SJSA1 (cell line): Measurements from ENCODE around the gene ESYT2. TPM values are rescaled to one million over a fixed set of nuclear protein-coding genes. Genes with fewer than 3 reads are reported as not detected.
A peak's percentile ranks its signal among the peaks of the same experiment; 100 is the strongest.

ENCODE experiments used
- DNase-seq, 2 experiments: peaks; one replicate each; pipeline ENCODE4 v3.0.0-alpha.2; 2015 to 2020; ENCODE audit warnings: low spot score in 2 of 2, low read depth in 1 of 2
- H3K27ac ChIP-seq: fragments of 250-450 bp; sonication (Bioruptor Pico); 2 replicates; pipeline ENCODE4 v1.5.1; 2020; ENCODE audit warnings: mild to moderate bottlenecking, moderate library complexity
- H3K27me3 ChIP-seq: fragments of 250-450 bp; sonication (Bioruptor Pico); replicated peaks from 2 replicates; pipeline ENCODE4 v1.5.1; 2020; ENCODE audit warnings: mild to moderate bottlenecking, moderate library complexity
- H3K36me3 ChIP-seq: fragments of 250-450 bp; sonication (Bioruptor Pico); 2 replicates; pipeline ENCODE4 v1.5.1; 2020; ENCODE audit warnings: mild to moderate bottlenecking
- H3K4me1 ChIP-seq: fragments of 250-450 bp; sonication (Bioruptor Pico); replicated peaks from 2 replicates; pipeline ENCODE4 v1.6.1; 2021; ENCODE audit warnings: mild to moderate bottlenecking
- H3K4me3 ChIP-seq: fragments of 250-450 bp; sonication (Bioruptor Pico); 2 replicates; pipeline ENCODE4 v1.5.1; 2020; ENCODE audit warnings: mild to moderate bottlenecking
- H3K9me3 ChIP-seq: fragments of 250-450 bp; sonication (Bioruptor Pico); replicated peaks from 2 replicates; pipeline ENCODE4 v1.5.1; 2020; ENCODE audit warnings: mild to moderate bottlenecking
- total RNA-seq: library from RNA; depleted of rRNA; stranded (reverse); fragments of >200 nt; shearing (Covaris generic); gene quantifications from 2 replicates; pipeline ENCODE4 v1.2.3, GENCODE V29; 2014; rRNA removed

Gene ESYT2
- total RNA-seq, 1 experiment from 2014 or later: 89.6 TPM

DNA sequence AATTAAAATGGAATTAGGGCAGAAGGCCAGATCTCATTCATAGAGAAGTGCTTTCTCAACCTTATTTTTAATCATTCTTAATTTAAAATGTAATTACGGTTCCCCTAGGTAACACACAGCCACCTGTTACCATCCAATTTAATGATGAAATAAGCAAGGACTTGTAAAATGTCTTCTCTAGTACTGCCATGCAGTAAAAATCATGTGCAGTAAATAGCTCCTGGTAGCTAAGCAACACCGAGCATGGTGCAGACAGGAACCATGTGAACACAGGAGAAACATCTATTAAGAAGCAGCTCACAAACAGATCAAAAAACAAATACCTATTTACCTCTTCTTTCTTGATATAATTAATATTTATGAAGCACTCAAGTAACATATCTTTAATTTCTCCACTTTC is 139.8 kb downstream of the ESYT2 start:
- Histone ChIP-seq H3K27me3 (no peaks in the 10 kb centered on the region), H3K4me3 (no peak overlapping the region), H3K9me3 (no peaks in the 10 kb centered on the region), H3K27ac (no peak overlapping the region), H3K4me1 (peaks cover 14% of the 10 kb centered on the region), H3K36me3 (peaks cover 96% of the 10 kb centered on the region)
- no peak for DNase-seq

GRCh38 chr7:158687406-158687805 is 141.9 kb downstream of the ESYT2 start:
- Histone ChIP-seq H3K27ac (no peak overlapping the region), H3K27me3 (no peaks in the 10 kb centered on the region), H3K36me3 (peaks cover 91% of the 10 kb centered on the region), H3K4me3 (no peak overlapping the region), H3K4me1 (peaks cover 33% of the 10 kb centered on the region), H3K9me3 (no peaks in the 10 kb centered on the region)
- DNase-seq: no peak

GRCh38 chr7:158685693-158686092 is 143.6 kb downstream of the ESYT2 start:
- H3K36me3 ChIP-seq: peaks cover 84% of the 10 kb centered on the region
- H3K27ac ChIP-seq: no peak overlapping the region
- H3K9me3 ChIP-seq: no peaks in the 10 kb centered on the region
- no peak overlapping the region for H3K4me3 ChIP-seq
- no peaks in the 10 kb centered on the region for H3K27me3 ChIP-seq
- H3K4me1 ChIP-seq: peaks cover 50% of the 10 kb centered on the region
- no peak for DNase-seq

DNA sequence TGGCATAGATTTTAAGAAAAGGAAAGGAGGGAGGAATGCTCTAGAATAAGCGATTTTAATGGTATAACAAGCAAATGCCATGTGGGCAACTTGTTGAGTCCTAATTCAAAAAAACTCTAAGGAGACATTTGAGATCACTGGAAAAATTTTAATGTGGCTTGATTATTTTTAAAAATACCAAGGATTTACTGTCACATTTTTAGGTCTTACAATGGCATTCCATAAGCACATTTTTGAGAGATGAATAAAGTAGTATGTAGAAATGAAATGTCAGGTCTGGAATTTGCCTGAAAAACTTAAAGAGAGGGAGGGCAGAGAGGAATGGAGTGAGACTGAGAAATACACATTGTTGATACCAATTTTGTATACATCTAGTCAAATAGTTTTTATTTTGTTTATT is 145.0 kb downstream of the ESYT2 start:
- Histone ChIP-seq H3K4me1 (peaks cover 59% of the 10 kb centered on the region), H3K27ac (peak overlapping the region; percentile 86), H3K4me3 (no peak overlapping the region), H3K9me3 (no peaks in the 10 kb centered on the region), H3K27me3 (no peaks in the 10 kb centered on the region), H3K36me3 (peaks cover 84% of the 10 kb centered on the region)
- peak in 1 of 2 experiments; percentile 86 for DNase-seq

GRCh38 chr7:158683541-158683940 is 145.8 kb downstream of the ESYT2 start:
- peaks cover 59% of the 10 kb centered on the region for H3K4me1 ChIP-seq
- no peaks in the 10 kb centered on the region for H3K9me3 ChIP-seq
- H3K27me3 ChIP-seq: no peaks in the 10 kb centered on the region
- H3K36me3 ChIP-seq: peaks cover 82% of the 10 kb centered on the region
- DNase-seq: peak in 1 of 2 experiments; percentile 60
- H3K27ac ChIP-seq: peak overlapping the region; percentile 86
- H3K4me3 ChIP-seq: no peak overlapping the region

GRCh38 chr7:158682456-158682855 is 146.9 kb downstream of the ESYT2 start:
- DNase-seq: no peak
- Histone ChIP-seq H3K27ac (peak overlapping the region; percentile 86), H3K4me3 (no peak overlapping the region), H3K36me3 (peaks cover 79% of the 10 kb centered on the region), H3K9me3 (no peaks in the 10 kb centered on the region), H3K27me3 (no peaks in the 10 kb centered on the region), H3K4me1 (peaks cover 59% of the 10 kb centered on the region)

Other genes with a start within 250 kb of the ESYT2 start
- 1.2 and 2.1 TPM in 2 replicates for gene PTPRN2, start 241.7 kb downstream of the ESYT2 start, total RNA-seq
- 54.5 and 61.4 TPM in 2 replicates for gene NCAPG2, start 124.7 kb downstream of the ESYT2 start, total RNA-seq
- gene DYNC2I1, start 27.0 kb upstream of the ESYT2 start, total RNA-seq: 1.7 and 6.1 TPM in 2 replicates